ENCODE data around the gene SYT7.
"Not testable (repeated sequence)": the region's sequence is repeated elsewhere in the genome, so short reads cannot be mapped to it uniquely, and the experiment has no call there.

SYT7 gene

GRCh38 chr11:61475433-61475832, 105.4 kb downstream of the SYT7 start:
- DNase-seq (ENCODE audit: low read depth), result no peak

DNA sequence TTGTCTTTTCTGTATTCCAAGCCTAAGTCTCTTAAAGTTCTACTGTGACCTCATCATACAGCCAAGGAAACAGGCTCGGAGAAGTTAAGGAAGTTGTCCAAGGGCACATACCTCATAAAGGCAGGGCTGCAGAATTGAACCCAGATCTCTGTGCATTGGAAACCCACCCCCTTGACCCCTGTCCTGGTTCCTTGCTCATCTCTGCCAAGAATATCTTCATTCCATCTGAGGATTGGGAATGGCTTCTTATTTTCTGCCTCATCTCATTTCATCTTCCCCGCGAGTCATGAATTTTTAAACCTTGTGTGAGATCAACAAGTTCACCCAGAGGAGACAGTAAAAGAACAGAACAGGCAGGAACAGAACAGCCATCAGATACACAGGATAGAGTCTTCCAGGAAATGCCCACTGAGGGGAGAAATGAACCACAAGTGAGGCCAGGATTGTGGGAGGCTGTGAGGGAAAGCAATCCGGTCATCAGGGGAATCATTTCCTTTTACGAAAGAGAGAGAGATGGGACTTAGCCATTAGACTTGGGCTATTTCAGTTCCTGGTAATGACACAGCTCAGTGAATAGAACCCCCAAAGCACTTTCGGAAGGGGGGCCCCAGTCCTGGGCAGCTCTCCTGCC, 106.7 kb downstream of the SYT7 start:
- no peak for DNase-seq (ENCODE audit: low read depth)

- DNase-seq (ENCODE audit: low read depth), result no peak
Observed at GRCh38 chr11:61473370-61474012, 107.4 kb downstream of the SYT7 start.

- DNase-seq (ENCODE audit: low read depth), result no peak
Observed at GRCh38 chr11:61472868-61473267, 108.0 kb downstream of the SYT7 start.

- no peak for DNase-seq (ENCODE audit: low read depth)
Observed at GRCh38 chr11:61472282-61472681, 108.6 kb downstream of the SYT7 start.

DNA sequence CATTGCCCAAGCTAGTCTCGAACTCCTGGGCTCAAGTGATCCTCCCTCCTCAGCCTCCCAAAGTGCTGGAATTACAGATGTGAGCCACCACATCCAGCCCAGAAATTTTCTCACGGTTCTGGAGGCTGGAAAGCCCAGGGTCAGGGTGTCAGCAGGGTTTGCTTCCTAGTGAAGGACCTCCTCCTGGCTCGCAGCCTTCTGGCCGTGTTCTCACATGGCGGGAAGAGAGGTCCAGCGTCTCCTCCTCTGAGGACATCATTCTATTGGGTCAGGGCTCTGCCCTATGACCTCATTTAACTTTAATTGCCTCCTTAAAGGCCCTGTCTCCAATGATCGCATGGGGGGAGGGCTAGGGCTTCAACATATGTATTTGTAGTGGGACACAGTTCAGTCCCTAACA, 112.9 kb downstream of the SYT7 start:
- DNase-seq (ENCODE audit: low read depth), result no peak

DNA sequence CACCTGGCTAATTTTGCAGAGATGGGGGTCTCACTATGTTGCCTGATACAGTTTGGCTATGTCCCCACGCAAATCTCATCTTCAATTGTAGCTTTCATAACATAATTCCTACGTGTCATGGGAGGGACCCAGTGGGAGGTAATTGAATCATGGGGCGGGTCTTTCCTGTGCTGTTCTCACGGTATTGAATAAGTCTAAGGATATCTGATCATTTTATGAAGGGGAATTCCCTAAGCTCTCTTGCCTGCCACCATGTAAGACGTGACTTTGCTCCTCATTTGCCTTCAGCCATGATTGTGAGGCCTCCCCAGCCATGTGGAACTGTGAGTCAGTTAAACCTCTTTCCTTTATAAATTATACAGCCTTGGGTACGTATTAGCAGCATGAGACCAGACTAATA, 113.3 kb downstream of the SYT7 start:
- DNase-seq (ENCODE audit: low read depth), result not testable (repeated sequence)

All from stimulated activated CD8-positive, alpha-beta memory T cell treated with anti-CD3 and anti-CD28 coated beads, Interleukin-12 subunit alpha, Interleukin-12 subunit beta, amount 100 ng/mL, for 4 hours (primary cell).